Natural killer cell (primary cell): ENCODE results near the gene GRK7. TPM values are rescaled to one million over a fixed set of nuclear protein-coding genes. Genes with fewer than 3 reads are reported as not detected.

ENCODE experiments used
- ATAC-seq, 3 donors: fragments of 150-1000 bp in 2 of 3; fragments of 200-7000 bp in 1 of 3; cut with Tn5 transposase; 1 replicate in 1 of 3; 2 replicates in 2 of 3; pipeline ENCODE4 v1.10.0; 2021; ENCODE audit warnings: mild to moderate bottlenecking in 2 of 3, moderate library complexity in 2 of 3
- DNase-seq, 2 donors: peaks; one replicate each; pipeline versions ENCODE4 v3.0.0 to v3.0.0-alpha.2; 2013 to 2021; ENCODE audit warnings: mixed read lengths in 1 of 2
- H3K27ac ChIP-seq: one replicate; pipeline ENCODE4 v1.5.1; 2013; ENCODE audit warnings: mild to moderate bottlenecking, low read length
- H3K27me3 ChIP-seq: one replicate; pipeline ENCODE4 v1.6.1; 2013; ENCODE audit warnings: low read length; ENCODE audit not compliant: control insufficient read depth, insufficient read depth
- H3K36me3 ChIP-seq: one replicate; pipeline ENCODE4 v1.6.1; 2013; ENCODE audit warnings: low read length; ENCODE audit not compliant: control insufficient read depth, insufficient read depth
- H3K4me1 ChIP-seq: one replicate; pipeline ENCODE4 v1.6.1; 2013; ENCODE audit warnings: low read length; ENCODE audit not compliant: control insufficient read depth, insufficient read depth
- H3K4me3 ChIP-seq: one replicate; pipeline ENCODE4 v1.5.1; 2013; ENCODE audit warnings: low read length
- H3K9me3 ChIP-seq: one replicate; pipeline ENCODE4 v1.6.1; 2013; ENCODE audit warnings: low read length; ENCODE audit not compliant: control insufficient read depth, insufficient read depth
- H3K27ac Mint-ChIP-seq, 2 donors: one replicate each; pipeline ENCODE4 v1.8.0; 2022; ENCODE audit warnings: mild to moderate bottlenecking in 2 of 2, mixed read lengths in 2 of 2, moderate library complexity in 1 of 2
- H3K27me3 Mint-ChIP-seq, 2 donors: one replicate each; pipeline ENCODE4 v1.8.0; 2022; ENCODE audit warnings: low read depth in 2 of 2, mixed read lengths in 2 of 2
- H3K36me3 Mint-ChIP-seq: one replicate; pipeline ENCODE4 v1.8.0; 2022; ENCODE audit warnings: mixed read lengths
- H3K4me1 Mint-ChIP-seq, 2 donors: one replicate each; pipeline ENCODE4 v1.8.0; 2022; ENCODE audit warnings: mixed read lengths in 2 of 2
- H3K4me3 Mint-ChIP-seq: one replicate; pipeline ENCODE4 v1.8.0; 2022; ENCODE audit warnings: mild to moderate bottlenecking, moderate library complexity, mixed read lengths
- H3K9me3 Mint-ChIP-seq, 2 donors: one replicate each; pipeline ENCODE4 v1.8.0; 2022; ENCODE audit warnings: mixed read lengths in 2 of 2
- WGBS: methylation state at CpG from one replicate; pipeline ENCODE4 v1.1.7; 2013; ENCODE audit warnings: missing lambda C conversion rate; ENCODE audit not compliant: insufficient coverage; 5-methylcytosine and 5-hydroxymethylcytosine counted together
- intact Hi-C: fragments of 100-400 bp; cut with micrococcal nuclease; formaldehyde crosslinking; loops from one replicate; pipeline ENCODE4 v1.14.2; 2022
- total RNA-seq, 4 donors: library from RNA; stranded (reverse); fragments of 120-200 nt in 1 of 4; gene quantifications; one replicate each; pipeline versions ENCODE4 v1.2.3 to v1.2.4, GENCODE V29; 2013 to 2022
- TF ChIP-seq, protein P1 (sequence below): fragments of 200-600 bp; IDR thresholded peaks from one replicate; pipeline ENCODE4 v1.8.0; 2022; ENCODE audit warnings: antibody characterized with exemption

GRK7 gene
- total RNA-seq, 3 donors from 2014 or later (not counting 1 experiment from before 2014, with no cell fraction given) = 0.14 to 0.16 (median 0.15) TPM

DNA sequence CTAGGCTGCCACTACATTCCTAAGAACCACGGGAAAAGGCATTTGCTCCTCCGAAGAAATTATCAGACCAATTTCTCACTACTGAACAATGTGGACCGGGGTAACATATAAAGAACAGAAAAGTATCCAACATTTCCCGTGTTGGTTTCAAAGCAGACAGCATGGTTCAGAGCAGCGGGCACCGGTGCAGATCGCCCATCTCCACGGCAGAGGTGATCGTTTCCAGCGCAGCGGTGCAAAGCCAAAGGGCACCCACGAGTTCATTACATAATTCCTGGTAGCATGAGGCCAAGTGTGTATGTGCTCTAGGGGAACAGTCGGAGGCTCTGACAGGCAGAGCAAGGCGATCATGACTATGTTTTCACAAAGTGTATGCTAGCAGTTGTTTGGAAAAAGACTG lies 13.2 kb downstream of the GRK7 start:
- H3K4me1 Mint-ChIP-seq = no peaks in the 10 kb centered on the region
- Histone ChIP-seq H3K9me3 (no peaks in the 10 kb centered on the region), H3K36me3 (no peaks in the 10 kb centered on the region), H3K27me3 (no peaks in the 10 kb centered on the region), H3K4me3 (no peak overlapping the region), H3K27ac (no peak overlapping the region), H3K4me1 (no peaks in the 10 kb centered on the region)
- no peak overlapping the region for H3K27ac Mint-ChIP-seq
- no peaks in the 10 kb centered on the region for H3K36me3 Mint-ChIP-seq
- 94% methylated on average over 14 of the region's 14 CpGs for WGBS
- DNase-seq = no peak
- intact Hi-C loops = no loop called here
- no peak overlapping the region for H3K4me3 Mint-ChIP-seq
- H3K27me3 Mint-ChIP-seq = no peaks in the 10 kb centered on the region
- ATAC-seq = no peak
- TF ChIP-seq, protein P1, sequence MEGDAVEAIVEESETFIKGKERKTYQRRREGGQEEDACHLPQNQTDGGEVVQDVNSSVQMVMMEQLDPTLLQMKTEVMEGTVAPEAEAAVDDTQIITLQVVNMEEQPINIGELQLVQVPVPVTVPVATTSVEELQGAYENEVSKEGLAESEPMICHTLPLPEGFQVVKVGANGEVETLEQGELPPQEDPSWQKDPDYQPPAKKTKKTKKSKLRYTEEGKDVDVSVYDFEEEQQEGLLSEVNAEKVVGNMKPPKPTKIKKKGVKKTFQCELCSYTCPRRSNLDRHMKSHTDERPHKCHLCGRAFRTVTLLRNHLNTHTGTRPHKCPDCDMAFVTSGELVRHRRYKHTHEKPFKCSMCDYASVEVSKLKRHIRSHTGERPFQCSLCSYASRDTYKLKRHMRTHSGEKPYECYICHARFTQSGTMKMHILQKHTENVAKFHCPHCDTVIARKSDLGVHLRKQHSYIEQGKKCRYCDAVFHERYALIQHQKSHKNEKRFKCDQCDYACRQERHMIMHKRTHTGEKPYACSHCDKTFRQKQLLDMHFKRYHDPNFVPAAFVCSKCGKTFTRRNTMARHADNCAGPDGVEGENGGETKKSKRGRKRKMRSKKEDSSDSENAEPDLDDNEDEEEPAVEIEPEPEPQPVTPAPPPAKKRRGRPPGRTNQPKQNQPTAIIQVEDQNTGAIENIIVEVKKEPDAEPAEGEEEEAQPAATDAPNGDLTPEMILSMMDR = no peak
- H3K9me3 Mint-ChIP-seq = no peaks in the 10 kb centered on the region

DNA sequence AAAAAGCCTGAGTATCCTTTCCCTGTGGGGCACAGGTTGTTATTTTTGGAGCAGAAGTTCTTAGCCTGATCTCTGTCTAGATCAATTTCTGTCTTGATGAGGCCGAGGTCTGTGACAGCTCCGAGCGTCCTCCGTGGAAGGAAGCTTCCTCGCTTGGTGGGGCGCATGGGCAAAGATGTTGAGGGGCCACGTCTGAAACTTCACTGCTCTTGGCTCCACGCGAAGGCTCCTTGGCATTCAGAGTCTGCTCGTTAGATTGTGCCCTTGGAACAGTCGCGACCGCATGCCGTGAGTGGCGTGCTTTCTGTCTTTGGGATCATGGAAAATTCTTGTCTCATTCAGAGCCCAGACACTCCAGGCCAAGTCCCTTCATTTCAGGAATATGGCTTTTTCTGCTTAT lies 13.7 kb downstream of the GRK7 start:
- H3K9me3 Mint-ChIP-seq = no peaks in the 10 kb centered on the region
- H3K27ac Mint-ChIP-seq = no peak overlapping the region
- ATAC-seq (no peak), DNase-seq (no peak)
- WGBS = 97% methylated on average over 15 of the region's 15 CpGs
- Histone ChIP-seq H3K27ac (no peak overlapping the region), H3K9me3 (no peaks in the 10 kb centered on the region), H3K36me3 (no peaks in the 10 kb centered on the region), H3K4me3 (no peak overlapping the region), H3K4me1 (no peaks in the 10 kb centered on the region), H3K27me3 (no peaks in the 10 kb centered on the region)
- no peak overlapping the region for H3K4me3 Mint-ChIP-seq
- intact Hi-C loops = no loop called here
- H3K4me1 Mint-ChIP-seq = no peaks in the 10 kb centered on the region
- TF ChIP-seq, protein P1 = no peak
- H3K27me3 Mint-ChIP-seq = no peaks in the 10 kb centered on the region
- no peaks in the 10 kb centered on the region for H3K36me3 Mint-ChIP-seq

DNA sequence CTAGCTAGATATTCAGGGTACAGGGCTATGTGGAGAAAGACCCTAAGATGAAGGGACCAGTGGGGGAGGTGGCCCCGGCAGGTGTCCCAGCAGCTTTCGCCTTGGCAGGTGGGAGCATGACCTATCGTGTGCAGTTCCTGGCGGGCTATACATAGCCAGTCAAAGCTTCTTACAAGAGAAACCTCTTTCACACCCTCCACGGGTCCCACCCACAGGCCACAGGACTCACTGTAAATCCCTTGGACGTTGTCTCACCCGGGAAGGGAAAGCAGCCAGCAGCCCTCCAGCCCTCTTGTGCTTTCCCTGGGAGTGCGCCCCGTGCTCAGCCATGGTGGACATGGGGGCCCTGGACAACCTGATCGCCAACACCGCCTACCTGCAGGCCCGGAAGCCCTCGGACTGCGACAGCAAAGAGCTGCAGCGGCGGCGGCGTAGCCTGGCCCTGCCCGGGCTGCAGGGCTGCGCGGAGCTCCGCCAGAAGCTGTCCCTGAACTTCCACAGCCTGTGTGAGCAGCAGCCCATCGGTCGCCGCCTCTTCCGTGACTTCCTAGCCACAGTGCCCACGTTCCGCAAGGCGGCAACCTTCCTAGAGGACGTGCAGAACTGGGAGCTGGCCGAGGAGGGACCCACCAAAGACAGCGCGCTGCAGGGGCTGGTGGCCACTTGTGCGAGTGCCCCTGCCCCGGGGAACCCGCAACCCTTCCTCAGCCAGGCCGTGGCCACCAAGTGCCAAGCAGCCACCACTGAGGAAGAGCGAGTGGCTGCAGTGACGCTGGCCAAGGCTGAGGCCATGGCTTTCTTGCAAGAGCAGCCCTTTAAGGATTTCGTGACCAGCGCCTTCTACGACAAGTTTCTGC lies 15.0 kb downstream of the GRK7 start:
- no peaks in the 10 kb centered on the region for H3K36me3 Mint-ChIP-seq
- Histone ChIP-seq H3K4me1 (no peaks in the 10 kb centered on the region), H3K9me3 (no peaks in the 10 kb centered on the region), H3K4me3 (no peak overlapping the region), H3K27ac (no peak overlapping the region), H3K36me3 (no peaks in the 10 kb centered on the region), H3K27me3 (no peaks in the 10 kb centered on the region)
- no peaks in the 10 kb centered on the region for H3K9me3 Mint-ChIP-seq
- H3K27me3 Mint-ChIP-seq = no peaks in the 10 kb centered on the region
- no peak overlapping the region for H3K27ac Mint-ChIP-seq
- intact Hi-C loops = no loop called here
- 93% methylated on average over 42 of the region's 42 CpGs for WGBS
- TF ChIP-seq, protein P1 = no peak
- no peak for ATAC-seq
- H3K4me1 Mint-ChIP-seq = peaks cover 0 to 1% of the 10 kb centered on the region in 2 donors
- DNase-seq = no peak
- H3K4me3 Mint-ChIP-seq = no peak overlapping the region

DNA sequence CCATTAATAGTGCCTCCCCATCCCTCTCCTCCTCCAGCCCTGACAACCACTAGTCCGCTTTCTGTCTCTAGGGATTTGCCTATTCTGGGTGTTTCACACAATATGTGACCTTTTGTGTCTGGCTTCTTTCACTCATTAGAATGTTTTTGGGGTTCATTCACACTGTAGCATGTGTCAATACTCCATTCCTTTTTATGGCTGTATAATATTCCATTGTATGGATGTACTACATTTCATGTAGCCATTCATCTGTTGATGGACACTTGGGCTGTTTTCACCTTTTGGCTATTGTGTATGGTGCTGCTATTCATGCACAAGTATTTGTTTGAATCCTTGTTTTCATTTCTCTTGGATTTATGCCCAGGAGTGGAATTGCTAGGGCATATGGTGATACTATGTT lies 16.5 kb downstream of the GRK7 start:
- no peak overlapping the region for H3K27ac ChIP-seq
- H3K4me3 ChIP-seq = no peak overlapping the region
- H3K9me3 ChIP-seq = no peaks in the 10 kb centered on the region
- no peak overlapping the region for H3K4me3 Mint-ChIP-seq
- no peaks in the 10 kb centered on the region for H3K27me3 ChIP-seq
- ATAC-seq (no peak), DNase-seq (no peak)
- H3K4me1 ChIP-seq = no peaks in the 10 kb centered on the region
- H3K9me3 Mint-ChIP-seq = no peaks in the 10 kb centered on the region
- H3K4me1 Mint-ChIP-seq = peaks cover 0 to 5% of the 10 kb centered on the region in 2 donors
- H3K36me3 Mint-ChIP-seq = no peaks in the 10 kb centered on the region
- H3K27me3 Mint-ChIP-seq = no peaks in the 10 kb centered on the region
- 100% methylated on average over 1 of the region's 1 CpG for WGBS
- intact Hi-C loops = no loop called here
- H3K27ac Mint-ChIP-seq = no peak overlapping the region
- no peaks in the 10 kb centered on the region for H3K36me3 ChIP-seq
- TF ChIP-seq, protein P1 = no peak
